ENCODE data around the gene FOXA1.

FOXA1 gene

GRCh38 chr14:37625597-37626595 lies 30.8 kb upstream of the FOXA1 start:
- no peak overlapping the region for H3K4me3 ChIP-seq (ENCODE audit: low read length)
- no peak for TF ChIP-seq CTCF (conservative IDR thresholded peaks at IDR 0.05; ENCODE audit: low read depth, low read length)
- DNase-seq (ENCODE audit: low read depth) = no peak

DNA sequence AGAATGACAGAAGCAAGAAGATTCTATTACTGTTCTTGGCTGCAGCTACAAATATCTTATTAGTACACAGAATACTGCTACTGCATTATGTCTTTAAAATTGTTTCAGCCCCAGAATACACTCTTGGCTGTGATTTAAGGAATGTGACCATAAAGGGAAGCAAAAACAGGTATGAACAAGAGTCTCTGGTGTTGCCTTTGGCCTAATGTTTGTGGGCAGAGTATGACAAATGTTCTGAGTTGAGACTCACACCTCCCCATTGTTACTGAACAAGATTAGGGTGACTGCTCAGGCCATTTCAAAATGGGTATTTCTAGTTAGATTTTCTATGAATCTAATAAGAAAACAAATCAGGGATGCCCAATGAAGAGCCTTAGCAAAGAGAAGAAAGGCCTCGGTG lies 28.9 kb upstream of the FOXA1 start:
- no peak overlapping the region for H3K4me3 ChIP-seq (ENCODE audit: low read length)
- DNase-seq (ENCODE audit: low read depth) = no peak
- no peak for TF ChIP-seq CTCF (conservative IDR thresholded peaks at IDR 0.05; ENCODE audit: low read depth, low read length)

- H3K4me3 ChIP-seq (ENCODE audit: low read length) = no peak overlapping the region
- no peak for DNase-seq (ENCODE audit: low read depth)
- TF ChIP-seq CTCF (conservative IDR thresholded peaks at IDR 0.05; ENCODE audit: low read depth, low read length) = no peak
These were observed 28.4 kb upstream of the FOXA1 start for GRCh38 chr14:37623426-37623951.

GRCh38 chr14:37622231-37622923 lies 27.3 kb upstream of the FOXA1 start:
- TF ChIP-seq CTCF (conservative IDR thresholded peaks at IDR 0.05; ENCODE audit: low read depth, low read length) = no peak
- no peak for DNase-seq (ENCODE audit: low read depth)
- H3K4me3 ChIP-seq (ENCODE audit: low read length) = peak overlapping the region; percentile 43

DNA sequence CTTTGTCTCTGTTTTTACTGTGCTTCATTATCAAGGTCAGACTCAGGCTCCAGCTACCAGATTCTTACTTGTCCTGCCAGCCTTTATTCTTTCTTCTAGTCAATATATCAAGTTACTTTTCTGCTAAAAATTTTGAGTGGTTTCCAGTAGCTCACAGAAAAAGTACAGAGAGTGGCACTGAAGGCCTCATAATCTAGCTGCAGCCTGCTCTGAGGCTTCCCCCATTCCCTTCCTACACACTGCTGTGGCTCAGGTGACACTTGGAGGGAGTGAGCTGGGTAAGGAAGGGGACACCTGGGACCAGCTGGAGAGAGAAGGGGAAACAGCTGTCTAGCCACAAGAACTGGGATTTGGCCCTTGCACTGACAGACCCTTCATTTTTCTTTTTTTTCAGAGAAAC lies 25.8 kb upstream of the FOXA1 start:
- TF ChIP-seq CTCF (conservative IDR thresholded peaks at IDR 0.05; ENCODE audit: low read depth, low read length) = no peak
- DNase-seq (ENCODE audit: low read depth) = no peak
- no peak overlapping the region for H3K4me3 ChIP-seq (ENCODE audit: low read length)

DNA sequence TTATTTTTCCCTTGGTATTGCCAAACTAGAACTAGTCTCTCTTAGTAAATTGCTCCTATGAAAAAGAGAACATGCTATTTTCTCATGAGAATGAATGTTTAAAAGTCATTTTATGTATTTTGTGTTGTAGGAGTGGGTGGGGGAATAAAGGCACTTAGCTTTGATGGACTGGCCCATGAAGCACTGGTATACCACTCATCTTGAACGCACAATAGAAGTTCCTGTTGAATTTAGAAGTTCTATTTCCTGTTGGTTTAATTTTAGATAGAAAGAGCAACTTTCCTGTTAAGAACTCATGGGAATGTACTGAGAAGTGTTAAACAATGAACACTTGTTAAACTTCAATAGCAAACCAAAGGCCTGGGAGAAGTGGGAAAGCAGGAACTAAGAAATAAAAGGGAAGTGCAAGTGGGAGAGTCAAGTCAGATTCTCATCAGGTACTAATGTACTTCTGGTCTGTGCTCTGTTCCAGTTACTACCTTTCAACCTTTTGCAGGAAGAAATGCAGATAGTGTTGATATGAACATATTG lies 23.5 kb upstream of the FOXA1 start:
- no peak overlapping the region for H3K4me3 ChIP-seq (ENCODE audit: low read length)
- no peak for DNase-seq (ENCODE audit: low read depth)
- TF ChIP-seq CTCF (conservative IDR thresholded peaks at IDR 0.05; ENCODE audit: low read depth, low read length) = no peak
